HuH-7.5 (cell line): Measurements from ENCODE around the gene HTN3.
"Not testable (repeated sequence)": the region's sequence is repeated elsewhere in the genome, so short reads cannot be mapped to it uniquely, and the experiment has no call there.

Source experiments
- DNase-seq: peaks from one replicate; pipeline ENCODE4 v3.0.0; 2011; ENCODE audit warnings: low spot score

The HTN3 gene

DNA sequence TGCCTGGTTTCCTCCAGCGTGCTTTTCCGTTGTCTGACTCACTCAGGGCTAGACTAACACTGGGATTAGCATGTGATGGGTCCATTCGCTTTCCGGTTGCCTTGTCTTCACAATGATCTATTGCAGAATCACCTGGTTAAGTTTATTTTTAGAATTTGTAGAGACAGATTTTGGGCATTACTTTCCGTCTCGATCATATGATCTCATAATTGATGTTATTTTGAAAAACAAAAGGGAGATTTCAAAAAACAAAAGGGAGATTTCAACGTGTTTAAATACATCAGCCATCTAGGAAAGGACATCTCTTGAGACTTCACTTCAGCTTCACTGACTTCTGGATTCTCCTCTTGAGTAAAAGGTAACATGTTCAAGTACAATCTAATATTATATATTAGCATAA lies at the start of gene HTN3:
Gene HTN3, plus strand, starts transcription at position 301 of the 400 bp plus-strand sequence. CDS start 2,282 bp downstream, outside the sequence.
- not testable (repeated sequence) for DNase-seq

DNA sequence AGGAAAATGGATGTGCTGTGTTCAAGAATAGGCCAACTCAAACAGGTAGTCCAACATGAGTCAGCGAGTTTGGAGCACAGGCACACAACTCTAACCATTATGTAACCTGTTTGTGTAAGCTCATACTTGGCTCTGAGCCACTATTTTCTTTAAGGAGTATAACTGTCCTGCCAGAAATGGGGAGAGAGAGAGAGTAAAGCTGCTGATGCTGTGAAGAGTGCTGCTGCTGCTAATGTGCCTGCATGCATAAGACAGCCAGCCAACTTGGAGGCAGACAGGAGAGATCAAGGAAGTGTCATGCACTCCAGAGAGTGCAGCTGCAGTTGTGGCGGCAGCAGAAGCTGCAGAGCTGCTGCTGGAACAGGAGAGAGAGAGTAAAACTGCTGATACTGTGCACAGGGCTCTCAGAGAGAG lies 44.2 kb upstream of the HTN3 start:
- DNase-seq = peak; percentile 8

- DNase-seq = no peak
Measured at GRCh38 chr4:69986663-69987062, 41.6 kb upstream of the HTN3 start.

GRCh38 chr4:69991016-69991415 lies 37.2 kb upstream of the HTN3 start:
- no peak for DNase-seq

- no peak for DNase-seq
Measured at GRCh38 chr4:69994782-69995181, 33.5 kb upstream of the HTN3 start.

DNA sequence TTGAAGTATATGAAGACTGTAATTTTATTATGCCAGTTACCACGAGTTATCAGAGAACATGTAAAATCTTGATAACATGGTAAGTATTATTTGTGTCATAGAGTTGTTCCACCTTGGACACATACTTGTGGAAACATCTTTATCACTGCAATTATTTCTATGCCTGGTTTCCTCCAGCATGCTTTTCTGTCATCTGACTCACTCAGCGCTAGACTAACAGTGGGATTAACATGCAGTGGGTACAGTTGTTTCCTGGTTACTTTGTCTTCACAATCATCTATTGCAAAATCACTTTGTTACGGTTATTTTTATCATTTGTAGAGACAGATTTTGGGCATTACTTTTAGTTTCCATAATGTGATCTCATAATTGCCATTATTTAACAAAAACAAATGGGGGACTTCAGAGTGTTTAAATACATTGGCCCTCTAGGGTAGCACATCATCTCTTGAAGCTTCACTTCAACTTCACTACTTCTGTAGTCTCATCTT lies 32.7 kb upstream of the HTN3 start, which contains the start of gene STATH:
Gene STATH, plus strand, starts transcription at position 441 of the 491 bp plus-strand sequence. CDS start 2,472 bp downstream, outside the sequence.
- no peak for DNase-seq

- no peak for DNase-seq
Measured at GRCh38 chr4:69999420-69999819, 28.8 kb upstream of the HTN3 start.

DNA sequence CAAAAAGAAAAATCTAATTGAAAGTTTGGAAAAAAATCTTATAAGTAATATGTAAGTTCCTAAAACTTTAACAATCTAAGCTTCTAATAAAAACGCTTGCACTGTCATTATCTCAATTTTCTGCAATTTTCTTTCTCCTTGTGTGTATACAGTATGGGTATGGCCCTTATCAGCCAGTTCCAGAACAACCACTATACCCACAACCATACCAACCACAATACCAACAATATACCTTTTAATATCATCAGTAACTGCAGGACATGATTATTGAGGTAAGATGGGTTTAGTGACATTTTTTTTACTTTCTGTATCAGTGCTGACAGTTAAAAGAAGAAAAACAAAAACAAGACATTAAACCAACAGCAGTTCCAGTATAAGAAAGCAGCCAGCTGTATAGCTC lies 27.5 kb upstream of the HTN3 start:
- DNase-seq = no peak

- DNase-seq = no peak
Measured at GRCh38 chr4:70002507-70002906, 25.8 kb upstream of the HTN3 start.

DNA sequence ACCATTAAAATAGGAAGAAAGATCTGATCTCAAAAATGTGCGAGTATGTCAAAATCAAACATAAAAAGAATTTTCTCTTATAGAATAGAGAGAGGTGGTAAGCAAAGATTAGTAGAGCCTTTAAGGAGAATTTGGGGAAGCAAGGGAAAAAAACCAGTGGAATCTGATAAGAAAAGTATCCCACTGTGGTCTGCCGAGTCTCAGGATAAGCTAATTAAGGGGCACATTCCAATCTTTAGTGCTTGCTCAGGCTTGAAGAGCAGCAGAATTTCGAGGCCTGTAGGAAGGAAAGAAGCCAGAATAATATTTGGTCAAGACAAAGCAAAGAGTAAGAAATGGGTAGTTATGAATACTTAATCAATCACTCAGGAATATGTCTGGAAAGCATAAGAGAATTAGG lies 19.5 kb upstream of the HTN3 start:
- no peak for DNase-seq

GRCh38 chr4:70019006-70019405 lies 9.3 kb upstream of the HTN3 start:
- DNase-seq = not testable (repeated sequence)

GRCh38 chr4:70023218-70023617 lies 5.0 kb upstream of the HTN3 start:
- no peak for DNase-seq

DNA sequence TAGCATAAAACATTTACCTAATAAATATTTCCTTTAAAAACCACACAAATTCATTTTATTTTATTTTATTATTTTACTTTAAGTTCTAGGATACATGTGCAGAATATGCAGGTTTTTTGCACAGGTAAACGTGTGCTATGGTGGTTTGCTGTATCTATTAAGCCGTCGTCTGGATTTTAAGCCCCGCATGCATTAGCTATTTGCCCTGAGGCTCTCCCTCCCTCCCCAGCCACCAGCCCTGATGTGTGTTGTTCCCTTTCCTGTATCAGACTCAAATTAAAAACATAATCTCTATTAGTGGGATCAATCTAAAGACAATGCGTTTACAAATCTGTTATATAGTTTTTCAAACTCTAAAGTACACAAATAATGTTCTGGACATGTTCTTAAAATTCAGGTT lies 1.2 kb upstream of the HTN3 start:
- DNase-seq = no peak

GRCh38 chr4:70037559-70037958 lies 9.3 kb downstream of the HTN3 start:
- DNase-seq = not testable (repeated sequence)

DNA sequence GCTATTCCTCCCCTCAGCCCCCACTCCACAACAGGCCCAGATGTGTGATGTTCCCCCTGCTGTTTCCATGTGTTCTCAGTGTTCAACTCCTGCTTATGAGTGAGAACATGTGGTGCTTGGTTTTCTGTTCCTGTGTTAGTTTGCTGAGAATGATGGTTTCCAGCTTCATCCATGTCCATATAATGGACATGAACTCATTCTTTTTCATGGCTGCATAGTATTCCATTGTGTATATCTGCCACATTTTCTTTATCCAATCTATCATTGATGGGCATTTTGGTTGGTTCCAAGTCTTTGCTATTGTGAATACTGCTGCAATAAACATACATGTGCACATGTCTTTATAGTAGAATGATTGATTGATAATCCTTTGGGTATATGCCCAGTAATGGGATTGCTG lies 11.7 kb downstream of the HTN3 start:
- DNase-seq = not testable (repeated sequence)

DNA sequence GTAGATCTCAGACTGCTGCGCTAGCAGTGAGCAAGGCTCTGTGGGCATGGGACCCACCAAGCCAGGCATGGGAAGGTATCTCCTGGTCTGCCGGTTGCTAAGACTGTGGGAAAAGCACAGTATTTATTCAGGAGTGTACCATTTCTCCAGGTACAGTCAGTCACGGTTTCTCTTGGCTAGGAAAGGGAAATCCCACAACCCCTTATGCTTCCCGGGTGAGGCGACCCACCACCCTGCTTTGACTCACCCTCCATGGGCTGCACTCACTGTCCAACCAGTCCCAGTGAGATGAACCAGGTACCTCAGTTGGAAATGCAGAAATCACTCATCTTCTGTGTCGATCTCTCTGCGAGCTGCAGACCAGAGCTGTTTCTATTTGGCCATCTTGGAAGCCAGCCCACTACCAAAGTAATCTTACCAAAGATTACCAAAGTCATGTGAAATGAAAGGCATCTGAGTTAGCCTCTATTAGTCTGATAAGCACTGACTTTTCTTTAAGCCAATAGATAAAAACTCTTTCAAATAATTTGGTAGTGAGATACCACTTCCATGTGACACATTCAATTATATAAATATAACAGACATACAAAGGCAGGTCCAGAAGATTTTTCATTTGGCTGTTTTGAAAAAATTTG lies 13.5 kb downstream of the HTN3 start:
- DNase-seq = no peak

- not testable (repeated sequence) for DNase-seq
Measured at GRCh38 chr4:70050138-70050537, 21.9 kb downstream of the HTN3 start, which contains the start of gene HTN1. HTN1 (plus strand) TSS chr4:70050438; CDS start chr4:70053077, 2,639 bp downstream.

DNA sequence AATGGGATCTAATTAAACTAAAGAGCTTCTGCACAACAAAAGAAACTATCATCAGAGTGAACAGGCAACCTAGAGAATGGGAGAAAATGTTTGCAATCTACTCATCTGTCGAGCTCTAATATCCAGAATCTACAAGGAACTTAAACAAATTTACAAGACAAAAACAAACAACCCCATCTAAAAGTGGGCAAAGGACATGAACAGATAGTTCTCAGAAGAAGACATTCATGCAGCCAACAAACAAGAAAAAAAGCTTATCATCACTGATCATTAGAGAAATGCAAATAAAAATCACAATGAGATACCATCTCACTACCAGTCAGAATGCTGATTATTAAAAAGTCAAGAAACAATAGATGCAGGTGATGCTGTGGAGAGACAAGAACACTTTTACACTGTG lies 28.3 kb downstream of the HTN3 start:
- DNase-seq = not testable (repeated sequence)

DNA sequence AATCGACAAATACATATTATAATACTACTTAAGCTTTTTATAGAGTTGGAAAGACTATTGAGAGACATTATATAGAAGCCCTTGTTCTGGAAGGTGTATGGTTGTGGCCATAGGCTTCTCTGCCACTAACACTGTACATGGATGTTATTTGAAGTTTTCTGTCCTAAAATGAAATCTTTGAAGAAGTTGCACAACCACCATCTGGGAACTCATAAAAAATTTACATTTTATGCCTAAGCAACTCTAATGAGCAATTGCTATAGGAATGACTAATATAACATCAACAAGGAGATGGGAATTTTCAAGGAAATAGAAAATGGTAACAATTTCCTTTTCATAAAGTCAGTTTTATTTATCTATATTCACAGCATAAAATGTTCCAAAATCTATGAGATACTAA lies 29.4 kb downstream of the HTN3 start:
- DNase-seq = no peak

GRCh38 chr4:70059149-70059548 lies 30.9 kb downstream of the HTN3 start:
- no peak for DNase-seq

GRCh38 chr4:70062000-70062399 lies 33.7 kb downstream of the HTN3 start:
- DNase-seq = no peak

GRCh38 chr4:70080205-70080604 lies 51.9 kb downstream of the HTN3 start:
- DNase-seq = no peak
